Bronchial epithelial cell (primary cell): ENCODE results near the gene MCM3AP. TPM values are rescaled to one million over a fixed set of nuclear protein-coding genes. Genes with fewer than 3 reads are reported as not detected.

Source experiments
- DNase-seq: peaks from one replicate; pipeline ENCODE4 v3.0.0-alpha.2; 2010; ENCODE audit warnings: low read depth
- FAIRE-seq: peaks from 2 replicates; lab custom pipeline; 2011; peaks lifted over from hg19 to GRCh38; lab: Jason Lieb, UNC
- H3K27me3 ChIP-seq: 2 replicates; pipeline ENCODE4 v1.5.1; 2011; ENCODE audit warnings: low read length; ENCODE audit not compliant: control insufficient read depth, insufficient read depth
- H3K36me3 ChIP-seq: 2 replicates; pipeline ENCODE4 v1.5.1; 2011; ENCODE audit warnings: low read length; ENCODE audit not compliant: control insufficient read depth, insufficient read depth
- H3K4me3 ChIP-seq: 2 replicates; pipeline ENCODE4 v1.5.1; 2011; ENCODE audit warnings: mild to moderate bottlenecking, low read depth, low read length, control low read depth
- total RNA-seq: library from RNA; depleted of rRNA; stranded (reverse); fragments of >200 nt; gene quantifications from 2 replicates; pipeline ENCODE4 v1.2.1, GENCODE V29; 2014
- TF ChIP-seq, protein P1 (sequence below): IDR thresholded peaks from 2 replicates; pipeline ENCODE4 v1.5.1; 2011; ENCODE audit warnings: mild to moderate bottlenecking, moderate library complexity, low read length, control low read depth, inconsistent platforms; ENCODE audit not compliant: insufficient read depth, severe bottlenecking

The MCM3AP gene
- total RNA-seq, 1 donor from 2014 or later: 70.8 TPM

DNA sequence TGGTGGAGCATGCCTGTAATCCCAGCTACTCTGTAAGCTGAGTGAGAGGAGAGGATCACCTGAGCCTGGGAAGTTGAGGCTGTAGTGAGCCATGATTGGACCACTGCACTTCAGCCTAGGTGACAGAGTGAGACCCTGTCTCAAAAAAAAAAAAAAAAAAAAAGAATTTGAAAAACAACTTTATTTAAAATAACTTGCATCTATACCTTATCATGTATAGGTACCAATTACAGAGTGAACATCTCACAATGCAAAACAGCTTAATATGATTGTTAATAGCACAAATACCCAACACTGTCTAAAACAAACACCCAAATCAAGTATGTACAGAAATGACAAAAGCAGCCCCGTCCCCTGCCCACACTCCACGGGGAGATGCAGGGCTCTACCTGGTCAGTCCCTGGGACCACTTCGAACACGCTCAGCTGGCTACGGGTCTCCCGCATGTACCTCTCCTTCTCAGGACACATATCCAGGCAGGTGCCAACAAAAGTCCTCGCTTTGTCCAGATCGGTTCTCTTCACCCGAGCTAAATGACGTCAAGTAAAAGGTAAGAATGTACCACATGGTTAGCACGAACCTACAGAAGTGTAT is 10.5 kb downstream of the MCM3AP start:
- no peak for DNase-seq
- no peaks in the 10 kb centered on the region for H3K27me3 ChIP-seq
- no peak for FAIRE-seq
- TF ChIP-seq, protein P1, sequence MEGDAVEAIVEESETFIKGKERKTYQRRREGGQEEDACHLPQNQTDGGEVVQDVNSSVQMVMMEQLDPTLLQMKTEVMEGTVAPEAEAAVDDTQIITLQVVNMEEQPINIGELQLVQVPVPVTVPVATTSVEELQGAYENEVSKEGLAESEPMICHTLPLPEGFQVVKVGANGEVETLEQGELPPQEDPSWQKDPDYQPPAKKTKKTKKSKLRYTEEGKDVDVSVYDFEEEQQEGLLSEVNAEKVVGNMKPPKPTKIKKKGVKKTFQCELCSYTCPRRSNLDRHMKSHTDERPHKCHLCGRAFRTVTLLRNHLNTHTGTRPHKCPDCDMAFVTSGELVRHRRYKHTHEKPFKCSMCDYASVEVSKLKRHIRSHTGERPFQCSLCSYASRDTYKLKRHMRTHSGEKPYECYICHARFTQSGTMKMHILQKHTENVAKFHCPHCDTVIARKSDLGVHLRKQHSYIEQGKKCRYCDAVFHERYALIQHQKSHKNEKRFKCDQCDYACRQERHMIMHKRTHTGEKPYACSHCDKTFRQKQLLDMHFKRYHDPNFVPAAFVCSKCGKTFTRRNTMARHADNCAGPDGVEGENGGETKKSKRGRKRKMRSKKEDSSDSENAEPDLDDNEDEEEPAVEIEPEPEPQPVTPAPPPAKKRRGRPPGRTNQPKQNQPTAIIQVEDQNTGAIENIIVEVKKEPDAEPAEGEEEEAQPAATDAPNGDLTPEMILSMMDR: no peak
- H3K36me3 ChIP-seq: peaks cover 33% of the 10 kb centered on the region
- no peak overlapping the region for H3K4me3 ChIP-seq

DNA sequence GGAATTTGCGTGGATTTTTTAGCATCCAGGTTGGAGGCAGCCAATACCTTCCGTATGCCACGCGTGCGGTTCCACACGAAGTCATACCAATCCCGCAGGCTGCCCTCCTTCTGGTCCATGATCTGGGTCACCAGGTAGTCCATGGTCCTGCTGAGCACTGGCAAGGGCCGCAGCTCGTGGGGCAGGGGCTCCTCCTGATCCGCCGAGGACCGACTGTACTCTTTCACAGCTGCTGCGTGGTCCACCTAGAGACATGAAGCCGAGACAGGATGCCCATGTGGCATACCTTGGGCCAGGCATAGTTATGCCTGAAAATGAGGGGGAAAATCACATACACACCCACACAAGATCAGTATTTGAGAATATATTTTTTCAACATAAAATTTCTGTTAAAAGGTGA is 12.1 kb downstream of the MCM3AP start:
- H3K27me3 ChIP-seq: no peaks in the 10 kb centered on the region
- FAIRE-seq (no peak), DNase-seq (no peak)
- TF ChIP-seq, protein P1: no peak
- no peak overlapping the region for H3K4me3 ChIP-seq
- peaks cover 31% of the 10 kb centered on the region for H3K36me3 ChIP-seq

DNA sequence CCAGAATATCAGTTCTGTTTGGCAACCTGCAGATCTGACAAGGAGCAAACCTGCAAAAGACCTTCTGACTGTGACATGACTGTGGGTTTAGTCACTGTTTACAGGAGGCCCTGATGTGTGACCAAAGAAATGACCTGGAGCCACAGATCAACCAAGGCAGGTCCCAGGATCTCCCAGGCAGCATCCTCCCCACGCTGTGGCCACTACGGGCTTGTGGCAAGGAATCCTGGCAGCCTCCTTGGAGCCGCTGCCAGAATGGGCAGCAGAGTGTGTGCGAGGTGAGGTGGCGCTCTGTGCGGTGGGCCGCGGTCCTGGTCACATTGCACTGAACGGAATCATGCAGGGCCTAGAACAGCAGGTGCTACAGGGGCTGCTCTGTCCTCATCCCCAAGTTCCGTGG is 15.9 kb downstream of the MCM3AP start:
- FAIRE-seq: no peak
- DNase-seq: peak; percentile 10
- Histone ChIP-seq H3K36me3 (peaks cover 44% of the 10 kb centered on the region), H3K27me3 (no peaks in the 10 kb centered on the region), H3K4me3 (no peak overlapping the region)
- TF ChIP-seq, protein P1: no peak

DNA sequence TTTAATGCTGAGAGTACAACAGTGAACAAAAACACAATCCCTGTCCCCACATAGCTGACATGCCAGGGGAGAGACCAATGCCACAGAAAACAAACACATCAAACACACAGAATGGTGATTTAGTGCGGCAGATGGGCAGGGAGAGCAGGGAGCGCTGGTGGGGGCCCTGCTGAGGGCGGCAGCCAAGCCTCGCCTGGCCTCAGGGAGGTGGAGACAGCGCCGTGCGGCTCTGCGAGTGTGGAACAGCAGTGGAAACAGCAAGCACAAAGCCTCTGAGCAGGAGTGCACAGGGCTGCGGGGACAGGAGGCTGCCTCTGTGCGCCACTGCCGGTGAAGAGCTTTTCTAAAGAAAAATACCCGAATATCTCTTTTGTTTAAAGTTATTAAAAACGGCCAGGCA is 17.0 kb downstream of the MCM3AP start:
- FAIRE-seq (no peak), DNase-seq (no peak)
- Histone ChIP-seq H3K27me3 (no peaks in the 10 kb centered on the region), H3K36me3 (peaks cover 41% of the 10 kb centered on the region), H3K4me3 (no peak overlapping the region)
- TF ChIP-seq, protein P1: no peak

DNA sequence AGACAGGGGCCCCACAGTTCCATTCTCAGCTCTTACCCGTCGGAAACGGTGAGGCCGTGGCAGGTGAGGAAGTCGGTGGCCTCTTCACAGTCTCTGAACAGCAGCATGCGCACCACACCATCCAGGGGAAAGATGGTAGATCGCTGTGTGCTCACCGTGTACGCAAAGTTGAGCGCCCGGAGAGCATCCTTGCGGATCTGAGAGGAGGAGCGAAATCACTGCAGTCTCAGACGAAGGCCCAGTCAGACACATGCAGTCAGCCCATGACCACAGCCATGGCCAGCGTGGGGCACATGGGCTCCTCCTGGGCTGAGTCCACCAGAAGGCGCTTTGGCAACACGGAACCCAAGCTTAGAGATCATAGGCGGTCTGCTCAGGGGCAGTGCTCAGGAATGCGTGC is 18.5 kb downstream of the MCM3AP start:
- Histone ChIP-seq H3K36me3 (peaks cover 34% of the 10 kb centered on the region), H3K4me3 (no peak overlapping the region), H3K27me3 (no peaks in the 10 kb centered on the region)
- FAIRE-seq: no peak
- no peak for DNase-seq
- TF ChIP-seq, protein P1: no peak
